ENCODE measurements around the gene PPEF2. TPM values are rescaled to one million over a fixed set of nuclear protein-coding genes. Genes with fewer than 3 reads are reported as not detected.
"Not testable (repeated sequence)": the region's sequence is repeated elsewhere in the genome, so short reads cannot be mapped to it uniquely, and the experiment has no call there.

The PPEF2 gene
- total and polyA plus RNA-seq, 10 of the 15 experiments (the other 5 are each of a cell fraction or from before 2014, with no cell fraction given): not detected

GRCh38 chr4:75916091-75916661, 13.9 kb upstream of the PPEF2 start (continued):
- TF ChIP-seq PAX5 (IDR thresholded peaks at IDR 0.05; ENCODE audit: borderline replicate concordance, low read depth, low read length) (no peak), NRF1 (conservative IDR thresholded peaks at IDR 0.05; ENCODE audit: low read depth, low read length) (no peak)

- H3K4me2 ChIP-seq (ENCODE audit: control insufficient read depth, insufficient read depth): no peak overlapping the region
- FAIRE-seq: no peak
- no peak for ATAC-seq
- no peaks in the 10 kb centered on the region for H3K4me1 ChIP-seq (ENCODE audit: control insufficient read depth, insufficient read depth, low read length)
- no peak overlapping the region for H3K9ac ChIP-seq (ENCODE audit: control insufficient read depth, insufficient read depth, low read length)
- 54% methylated on average over 6 of the region's 6 CpGs for WGBS (ENCODE audit: insufficient coverage, insufficient replicate concordance, low lambda C conversion rate, missing lambda C conversion rate)
- in situ Hi-C loops (cut with MboI) (no loop called here), intact Hi-C loops (cut with micrococcal nuclease; ENCODE audit: unreplicated experiment) (loop anchor here (5.0 kb wide), 1 partner anchor 169 kb away; no protein-coding TSS in a partner anchor)
- H3K4me3 ChIP-seq: no peak overlapping the region
- TF ChIP-seq SIX5 (IDR thresholded peaks at IDR 0.05; ENCODE audit: low read depth, low read length, severe bottlenecking) (no peak), PAX5 (IDR thresholded peaks at IDR 0.05; ENCODE audit: borderline replicate concordance, low read depth, low read length) (no peak), REST (IDR thresholded peaks at IDR 0.05; ENCODE audit: low read depth, low read length) (no peak), CEBPZ (IDR thresholded peaks at IDR 0.05; ENCODE audit: low read depth, low read length) (no peak)
- ChIA-PET SMC1A (ENCODE audit: uncharacterized antibody, unreplicated experiment) (interaction anchor here (0.5 to 0.9 kb wide), 3 partner anchors 50 to 83 kb away, joined by 3 read pairs; no protein-coding TSS in a partner anchor), CTCF (interaction anchor here (0.9 kb wide), 1 partner anchor 154 kb away, joined by 3 read pairs; no protein-coding TSS in a partner anchor), RAD21 (ENCODE audit: unreplicated experiment) (no interaction called here), POLR2A (no interaction called here)
- H3K36me3 ChIP-seq (ENCODE audit: control insufficient read depth in 2 of 2, insufficient read depth in 2 of 2, low read length in 1 of 2): no peaks in the 10 kb centered on the region
- no peak overlapping the region for H2AFZ ChIP-seq (ENCODE audit: control insufficient read depth, low read depth, low read length)
- no peak overlapping the region for H3K27ac ChIP-seq (ENCODE audit: control insufficient read depth, insufficient read depth)
- no peaks in the 10 kb centered on the region for H3K79me2 ChIP-seq (ENCODE audit: control insufficient read depth, insufficient read depth, low read length)
- H3K9me3 ChIP-seq (replicated peaks; ENCODE audit: control insufficient read depth, insufficient read depth, low read length): no peaks in the 10 kb centered on the region
- no peaks in the 10 kb centered on the region for H4K20me1 ChIP-seq (ENCODE audit: control insufficient read depth, insufficient read depth)
- DNase-seq (ENCODE audit: low read depth, low spot score): no peak
- H3K27me3 ChIP-seq (replicated peaks in 1 of 2; ENCODE audit: control insufficient read depth in 2 of 2, insufficient read depth in 2 of 2, low read length in 1 of 2): no peaks in the 10 kb centered on the region
- BruUV-seq (replicated peaks): no TSS peak
These were observed 10.7 kb upstream of the PPEF2 start for GRCh38 chr4:75912968-75913367.

- H3K79me2 ChIP-seq (ENCODE audit: control insufficient read depth, insufficient read depth, low read length); POLR2A ChIA-PET; H3K9ac ChIP-seq (ENCODE audit: control insufficient read depth, insufficient read depth, low read length); H3K9me3 ChIP-seq (replicated peaks; ENCODE audit: control insufficient read depth, insufficient read depth, low read length); H2AFZ ChIP-seq (ENCODE audit: control insufficient read depth, low read depth, low read length); H3K4me1 ChIP-seq (ENCODE audit: control insufficient read depth, insufficient read depth, low read length); H3K27me3 ChIP-seq (replicated peaks in 1 of 2; ENCODE audit: control insufficient read depth in 2 of 2, insufficient read depth in 2 of 2, low read length in 1 of 2); FAIRE-seq; H3K36me3 ChIP-seq (ENCODE audit: control insufficient read depth in 2 of 2, insufficient read depth in 2 of 2, low read length in 1 of 2); in situ Hi-C loops (cut with MboI); SMC1A ChIA-PET (ENCODE audit: uncharacterized antibody, unreplicated experiment); H3K4me2 ChIP-seq (ENCODE audit: control insufficient read depth, insufficient read depth); DNase-seq (ENCODE audit: low read depth, low spot score); H3K4me3 ChIP-seq; RAD21 ChIA-PET (ENCODE audit: unreplicated experiment); BruUV-seq (replicated peaks); H4K20me1 ChIP-seq (ENCODE audit: control insufficient read depth, insufficient read depth); H3K27ac ChIP-seq (ENCODE audit: control insufficient read depth, insufficient read depth); ATAC-seq: not testable (repeated sequence)
- intact Hi-C loops (cut with micrococcal nuclease; ENCODE audit: unreplicated experiment): loop anchor here (5.0 kb wide), 1 partner anchor 171 kb away; no protein-coding TSS in a partner anchor
- CTCF ChIA-PET: interaction anchor here (0.6 to 4.0 kb wide), 2 partner anchors 16 to 1949 kb away, joined by 3 to 26 read pairs; no protein-coding TSS in a partner anchor
- WGBS (ENCODE audit: insufficient coverage, insufficient replicate concordance, low lambda C conversion rate, missing lambda C conversion rate): 69% methylated on average over 6 of the region's 6 CpGs
These were observed 8.6 kb upstream of the PPEF2 start for GRCh38 chr4:75910831-75911230.

All from GM12878 (cell line).